Osteocyte (in vitro differentiated cells): Measurements from ENCODE around the gene NSUN2. TPM values are rescaled to one million over a fixed set of nuclear protein-coding genes. Genes with fewer than 3 reads are reported as not detected.
"Not testable (repeated sequence)": the region's sequence is repeated elsewhere in the genome, so short reads cannot be mapped to it uniquely, and the experiment has no call there.

Source experiments
- DNase-seq: peaks from one replicate; pipeline ENCODE4 v3.0.0; 2021; ENCODE audit warnings: mixed read lengths; ENCODE audit not compliant: unreplicated experiment; ENCODE audit errors: extremely low spot score
- H3K27ac Mint-ChIP-seq: one replicate; pipeline ENCODE4 v1.8.0; 2021; ENCODE audit warnings: mild to moderate bottlenecking, mixed read lengths; ENCODE audit not compliant: unreplicated experiment
- H3K27me3 Mint-ChIP-seq: one replicate; pipeline ENCODE4 v1.8.0; 2021; ENCODE audit warnings: mixed read lengths; ENCODE audit not compliant: unreplicated experiment
- H3K36me3 Mint-ChIP-seq: one replicate; pipeline ENCODE4 v1.8.0; 2021; ENCODE audit warnings: mixed read lengths; ENCODE audit not compliant: unreplicated experiment
- H3K4me1 Mint-ChIP-seq: one replicate; pipeline ENCODE4 v1.8.0; 2021; ENCODE audit warnings: mixed read lengths; ENCODE audit not compliant: unreplicated experiment
- H3K4me3 Mint-ChIP-seq: one replicate; pipeline ENCODE4 v1.8.0; 2021; ENCODE audit warnings: mild to moderate bottlenecking, moderate library complexity, mixed read lengths; ENCODE audit not compliant: unreplicated experiment
- H3K9me3 Mint-ChIP-seq: one replicate; pipeline ENCODE4 v1.8.0; 2021; ENCODE audit warnings: mixed read lengths; ENCODE audit not compliant: unreplicated experiment
- total RNA-seq: library from RNA; stranded (reverse); gene quantifications from 2 replicates; pipeline ENCODE4 v1.2.1, GENCODE V29; 2021
- TF ChIP-seq, protein P1 (sequence below): fragments of 200-600 bp; sonication (generic); IDR thresholded peaks from 2 replicates; pipeline ENCODE4 v1.5.0; 2021; ENCODE audit warnings: antibody characterized with exemption, mild to moderate bottlenecking, moderate library complexity

NSUN2 gene
- total RNA-seq, 1 donor from 2014 or later: 48.7 TPM

DNA sequence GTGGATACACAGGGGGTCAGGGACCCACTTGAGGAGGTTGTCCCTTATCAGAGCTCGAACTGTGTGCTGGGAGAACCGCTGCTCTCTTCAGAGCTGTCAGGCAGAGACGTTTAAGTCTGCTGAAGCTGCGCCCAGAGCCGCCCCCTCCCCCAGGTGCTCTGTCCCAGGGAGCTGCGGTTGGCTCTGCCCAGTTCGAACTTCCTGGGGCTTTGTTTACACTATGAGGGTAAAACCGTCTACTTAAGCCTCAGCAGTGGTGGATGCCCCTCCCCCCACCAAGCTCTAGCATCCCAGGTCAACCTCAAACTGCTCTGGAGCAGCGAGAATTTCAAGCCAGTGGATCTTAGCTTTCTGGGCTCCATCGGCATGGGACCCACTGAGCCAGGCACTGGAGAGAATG, 16.3 kb upstream of the NSUN2 start:
- no peak overlapping the region for H3K27ac Mint-ChIP-seq
- peaks cover 5% of the 10 kb centered on the region for H3K9me3 Mint-ChIP-seq
- no peaks in the 10 kb centered on the region for H3K27me3 Mint-ChIP-seq
- TF ChIP-seq, protein P1, sequence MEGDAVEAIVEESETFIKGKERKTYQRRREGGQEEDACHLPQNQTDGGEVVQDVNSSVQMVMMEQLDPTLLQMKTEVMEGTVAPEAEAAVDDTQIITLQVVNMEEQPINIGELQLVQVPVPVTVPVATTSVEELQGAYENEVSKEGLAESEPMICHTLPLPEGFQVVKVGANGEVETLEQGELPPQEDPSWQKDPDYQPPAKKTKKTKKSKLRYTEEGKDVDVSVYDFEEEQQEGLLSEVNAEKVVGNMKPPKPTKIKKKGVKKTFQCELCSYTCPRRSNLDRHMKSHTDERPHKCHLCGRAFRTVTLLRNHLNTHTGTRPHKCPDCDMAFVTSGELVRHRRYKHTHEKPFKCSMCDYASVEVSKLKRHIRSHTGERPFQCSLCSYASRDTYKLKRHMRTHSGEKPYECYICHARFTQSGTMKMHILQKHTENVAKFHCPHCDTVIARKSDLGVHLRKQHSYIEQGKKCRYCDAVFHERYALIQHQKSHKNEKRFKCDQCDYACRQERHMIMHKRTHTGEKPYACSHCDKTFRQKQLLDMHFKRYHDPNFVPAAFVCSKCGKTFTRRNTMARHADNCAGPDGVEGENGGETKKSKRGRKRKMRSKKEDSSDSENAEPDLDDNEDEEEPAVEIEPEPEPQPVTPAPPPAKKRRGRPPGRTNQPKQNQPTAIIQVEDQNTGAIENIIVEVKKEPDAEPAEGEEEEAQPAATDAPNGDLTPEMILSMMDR: no peak
- no peak overlapping the region for H3K4me3 Mint-ChIP-seq
- H3K4me1 Mint-ChIP-seq: no peaks in the 10 kb centered on the region
- DNase-seq: no peak
- H3K36me3 Mint-ChIP-seq: peaks cover 19% of the 10 kb centered on the region

DNA sequence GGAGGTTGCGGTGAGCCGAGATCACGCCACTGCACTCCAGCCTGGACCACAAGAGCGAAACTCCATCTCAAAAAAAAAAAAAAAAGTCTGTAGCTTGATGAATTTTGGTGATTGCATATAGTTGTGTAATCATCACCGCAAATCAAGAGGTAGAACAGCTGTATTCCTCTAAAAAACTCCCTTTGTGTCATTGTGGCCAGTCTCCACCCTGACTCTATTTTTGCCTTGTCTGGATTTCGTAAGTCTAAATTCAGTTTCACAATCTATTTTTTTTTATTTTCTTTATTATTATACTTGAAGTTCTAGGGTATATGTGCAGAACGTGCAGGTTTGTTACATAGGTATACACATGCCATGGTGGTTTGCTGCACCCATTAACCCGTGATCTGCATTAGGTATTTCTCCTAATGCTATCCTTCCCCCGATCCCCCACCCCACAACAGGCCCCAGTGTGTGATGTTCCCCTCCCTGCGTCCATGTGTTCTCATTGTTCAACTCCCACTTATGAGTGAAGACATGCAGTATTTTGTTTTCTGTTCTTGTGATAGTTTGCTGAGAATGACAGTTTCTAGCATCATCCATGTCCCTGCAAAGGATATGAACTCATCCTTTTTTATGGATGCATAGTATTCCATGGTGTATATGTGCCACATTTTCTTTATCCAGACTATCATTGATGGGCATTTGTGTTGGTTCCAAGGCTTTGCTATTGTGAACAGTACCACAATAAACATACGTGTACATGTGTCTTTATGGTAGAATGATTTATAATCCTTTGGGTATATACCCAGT, 12.9 kb upstream of the NSUN2 start:
- H3K4me1 Mint-ChIP-seq, H3K9me3 Mint-ChIP-seq, H3K4me3 Mint-ChIP-seq, H3K27me3 Mint-ChIP-seq, H3K27ac Mint-ChIP-seq, DNase-seq: not testable (repeated sequence)
- H3K36me3 Mint-ChIP-seq: peaks cover 21% of the 10 kb centered on the region

DNA sequence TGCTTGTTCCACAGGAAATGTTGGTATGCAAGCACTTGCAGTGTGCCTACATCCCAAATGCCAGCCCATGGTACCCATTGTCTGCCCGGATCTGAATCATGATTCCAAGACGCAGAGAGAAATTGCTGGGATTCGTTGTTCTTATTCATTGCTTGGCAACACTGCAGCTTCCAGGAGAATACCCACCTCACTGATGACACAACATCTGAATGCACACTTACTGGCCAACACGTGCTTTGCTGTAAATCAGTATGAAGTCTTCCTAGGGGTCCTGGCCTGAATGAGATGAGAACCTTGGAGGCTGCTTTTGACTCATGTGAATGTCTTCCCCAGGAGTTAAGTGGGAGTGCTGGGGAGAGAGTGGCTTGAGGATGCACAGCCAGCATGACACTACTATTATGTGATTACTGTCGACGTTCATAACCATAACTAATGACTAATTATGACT, 12.0 kb upstream of the NSUN2 start:
- Mint-ChIP-seq H3K4me1 (no peaks in the 10 kb centered on the region), H3K36me3 (peaks cover 19% of the 10 kb centered on the region), H3K4me3 (no peak overlapping the region), H3K27ac (no peak overlapping the region), H3K27me3 (no peaks in the 10 kb centered on the region), H3K9me3 (peaks cover 2% of the 10 kb centered on the region)
- DNase-seq: no peak
- TF ChIP-seq, protein P1: no peak

DNA sequence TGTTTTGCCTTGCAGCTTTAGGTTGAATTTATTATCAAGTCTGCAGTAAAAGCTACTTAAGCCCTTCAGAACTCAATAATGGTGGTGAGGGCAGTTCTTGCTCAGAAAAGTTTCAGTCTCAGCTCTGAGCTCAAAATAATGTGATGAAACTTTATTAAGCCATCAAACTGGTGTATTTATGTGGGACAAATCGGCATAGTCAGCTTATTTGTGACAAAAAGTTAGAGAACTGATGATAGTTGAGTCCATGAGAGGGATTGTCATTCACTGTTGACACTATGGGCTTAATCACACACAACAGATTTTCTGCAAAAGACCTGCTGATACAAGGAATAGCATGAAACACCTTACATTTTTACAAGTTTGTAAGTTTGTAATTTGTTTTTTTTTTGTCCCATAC, 9.8 kb upstream of the NSUN2 start:
- no peak for DNase-seq

DNA sequence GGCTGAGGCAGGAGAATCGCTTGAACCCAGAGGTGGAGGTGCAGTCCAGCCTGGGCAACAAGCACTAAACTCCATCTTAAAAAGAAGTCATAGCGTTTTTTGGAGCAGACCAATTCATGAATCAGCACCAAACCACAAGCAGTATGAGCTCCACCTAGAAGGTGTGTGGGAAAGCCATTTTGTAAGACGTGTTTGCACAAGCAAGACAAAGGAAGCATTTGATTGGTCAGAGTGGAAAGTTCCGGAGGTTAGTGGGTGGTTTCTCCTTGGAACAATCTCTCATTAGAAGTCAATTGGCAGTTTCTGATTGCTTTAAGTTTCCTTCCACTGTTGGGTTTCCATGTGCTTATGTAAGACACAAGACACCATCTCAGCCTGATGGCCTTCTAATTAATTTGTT, 5.4 kb upstream of the NSUN2 start:
- DNase-seq: no peak
- no peak overlapping the region for H3K4me3 Mint-ChIP-seq
- TF ChIP-seq, protein P1: no peak
- H3K27ac Mint-ChIP-seq: no peak overlapping the region
- no peaks in the 10 kb centered on the region for H3K36me3 Mint-ChIP-seq
- peaks cover 7% of the 10 kb centered on the region for H3K4me1 Mint-ChIP-seq
- no peaks in the 10 kb centered on the region for H3K27me3 Mint-ChIP-seq
- H3K9me3 Mint-ChIP-seq: no peaks in the 10 kb centered on the region

More for the DNA sequence above, 9.8 kb upstream of the NSUN2 start:
- TF ChIP-seq, protein P1: no peak
- H3K4me3 Mint-ChIP-seq: no peak overlapping the region
- H3K36me3 Mint-ChIP-seq: peaks cover 14% of the 10 kb centered on the region
- no peaks in the 10 kb centered on the region for H3K9me3 Mint-ChIP-seq
- no peak overlapping the region for H3K27ac Mint-ChIP-seq
- no peaks in the 10 kb centered on the region for H3K4me1 Mint-ChIP-seq
- no peaks in the 10 kb centered on the region for H3K27me3 Mint-ChIP-seq
